ENCODE results near the gene GSK3B.

- no peak for TF ChIP-seq CTCF (IDR thresholded peaks at IDR 0.05)
- TF ChIP-seq POLR2A (IDR thresholded peaks at IDR 0.05) = no peak
- no peak for TF ChIP-seq POLR2AphosphoS5 (IDR thresholded peaks at IDR 0.05; ENCODE audit: insufficient read depth in 1 of 2, low read depth in 1 of 2)
Measured at GRCh38 chr3:119945291-119945690, 149.0 kb downstream of the GSK3B start.

All from vagina (tissue), 2 donors.